Measurements from ENCODE around the gene SMU1.
A peak's percentile ranks its signal among the peaks of the same experiment; 100 is the strongest.

SMU1 gene

GRCh38 chr9:33076046-33077004, at the start of gene SMU1:
Gene SMU1 (minus strand): TSS chr9:33076674. CDS start chr9:33076608, 66 bp downstream.
- peak within 1 kb of the TSS; percentile 78 for H3K27ac ChIP-seq
- TF ChIP-seq CTCF (conservative IDR thresholded peaks at IDR 0.05): no peak

- no peak for TF ChIP-seq CTCF (conservative IDR thresholded peaks at IDR 0.05)
- no peak overlapping the region for H3K27ac ChIP-seq
Observed at GRCh38 chr9:33125461-33125860, 49.0 kb upstream of the SMU1 start.

- no peak overlapping the region for H3K27ac ChIP-seq
- no peak for TF ChIP-seq CTCF (conservative IDR thresholded peaks at IDR 0.05)
Observed at GRCh38 chr9:33124751-33125381, 48.4 kb upstream of the SMU1 start.

- no peak for TF ChIP-seq CTCF (conservative IDR thresholded peaks at IDR 0.05)
- H3K27ac ChIP-seq: no peak overlapping the region
Observed at GRCh38 chr9:33124046-33124445, 47.6 kb upstream of the SMU1 start.

GRCh38 chr9:33123407-33124031, 47.0 kb upstream of the SMU1 start:
- no peak for TF ChIP-seq CTCF (conservative IDR thresholded peaks at IDR 0.05)
- H3K27ac ChIP-seq: no peak overlapping the region

GRCh38 chr9:33120620-33121019, 44.1 kb upstream of the SMU1 start:
- H3K27ac ChIP-seq: no peak overlapping the region
- TF ChIP-seq CTCF (conservative IDR thresholded peaks at IDR 0.05): no peak

- H3K27ac ChIP-seq: no peak overlapping the region
- TF ChIP-seq CTCF (conservative IDR thresholded peaks at IDR 0.05): no peak
Observed at GRCh38 chr9:33117796-33118195, 41.3 kb upstream of the SMU1 start.

Data from VCaP (cell line).